ENCODE data around the gene CPVL. TPM values are rescaled to one million over a fixed set of nuclear protein-coding genes. Genes with fewer than 3 reads are reported as not detected.

The CPVL gene
- total and polyA plus RNA-seq, 2 of the 8 experiments (the other 6 are each of a cell fraction or from before 2014, with no cell fraction given): 40.0 to 55.0 TPM

DNA sequence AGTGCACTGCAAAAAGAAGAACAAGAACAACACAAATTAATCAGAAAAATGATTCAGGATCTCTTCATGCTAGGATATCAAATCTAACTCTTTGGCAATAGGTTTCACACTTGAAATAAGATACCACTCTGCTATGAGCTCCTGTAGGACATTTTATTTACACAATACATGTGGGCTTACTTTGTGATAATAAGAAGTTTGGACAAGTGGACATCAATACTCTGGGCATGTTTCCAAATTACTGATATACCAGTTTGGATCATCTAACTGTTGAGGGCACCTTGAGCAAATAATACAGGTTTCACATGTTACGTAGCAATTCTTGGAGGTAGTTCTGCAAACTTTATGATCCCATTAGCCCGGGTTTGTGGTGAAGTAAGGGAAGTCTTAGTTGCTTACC, 59.8 kb downstream of the CPVL start:
- Histone ChIP-seq H3K18ac (ENCODE audit: extremely low read depth, low read length) (no peak overlapping the region), H3K14ac (ENCODE audit: insufficient read length) (no peak overlapping the region), H3K23ac (ENCODE audit: insufficient read length) (no peak overlapping the region), H3K27me3 (replicated peaks in 1 of 4; ENCODE audit: control insufficient read depth in 3 of 4, extremely low read depth in 1 of 4, insufficient read depth in 3 of 4, low read length in 3 of 4) (no peaks in the 10 kb centered on the region), H4K5ac (ENCODE audit: insufficient read length, low read depth, low read length) (no peak overlapping the region), H3K4me2 (ENCODE audit: insufficient read depth in 1 of 2, low read depth in 2 of 2, low read length in 2 of 2) (no peak overlapping the region), H3K27ac (ENCODE audit: low read depth, low read length) (no peak overlapping the region), H3K36me3 (ENCODE audit: control insufficient read depth in 2 of 4, insufficient read depth in 4 of 4, low read length in 3 of 4) (0 out of 8 replicates have a peak, but pooled peaks cover 0 to 3% (median 0%) of the 10 kb centered on the region in 4 experiments), H2BK120ac (replicated peaks; ENCODE audit: low read depth, low read length) (no peak overlapping the region), H3K23me2 (ENCODE audit: low read depth, low read length) (no peaks in the 10 kb centered on the region), H2AFZ (ENCODE audit: low read length) (no peak overlapping the region), H4K20me1 (replicated peaks in 1 of 2; ENCODE audit: control insufficient read depth in 1 of 2, insufficient read depth in 2 of 2, low read length in 2 of 2) (no peaks in the 10 kb centered on the region), H2BK20ac (ENCODE audit: low read length) (no peak overlapping the region), H4K91ac (replicated peaks; ENCODE audit: insufficient read length, low read length) (no peak overlapping the region), H3K4me3 (ENCODE audit: extremely low read depth in 1 of 4, insufficient read depth in 2 of 4, low read depth in 3 of 4, low read length in 4 of 4) (no peak overlapping the region), H3K56ac (replicated peaks; ENCODE audit: insufficient read length, low read depth, low read length) (no peak overlapping the region), H3K4me1 (replicated peaks in 1 of 4; ENCODE audit: control insufficient read depth in 3 of 4, insufficient read depth in 4 of 4, low read length in 3 of 4) (no peaks in the 10 kb centered on the region; a peak in 1 of 7 replicates), H3K79me2 (ENCODE audit: control insufficient read depth in 1 of 2, insufficient read depth in 2 of 2, low read length in 2 of 2) (no peaks in the 10 kb centered on the region), H3K9ac (replicated peaks in 1 of 4; ENCODE audit: extremely low read depth in 1 of 4, low read depth in 3 of 4, low read length in 3 of 4) (no peak overlapping the region), H3K4ac (replicated peaks; ENCODE audit: insufficient read length, low read depth, low read length) (no peak overlapping the region), H2AK5ac (ENCODE audit: low read depth, low read length) (no peak overlapping the region), H4K8ac (ENCODE audit: extremely low read depth, insufficient read depth, low read length) (no peak overlapping the region), H3K79me1 (ENCODE audit: low read depth, low read length) (no peaks in the 10 kb centered on the region), H2BK5ac (ENCODE audit: low read depth, low read length) (no peak overlapping the region), H2BK15ac (ENCODE audit: low read length) (no peak overlapping the region), H3K9me3 (ENCODE audit: insufficient read depth in 2 of 2, low read depth in 1 of 2, low read length in 1 of 2) (no peaks in the 10 kb centered on the region), H2BK12ac (ENCODE audit: low read depth, low read length) (no peak overlapping the region)
- FAIRE-seq: no peak
- TF ChIP-seq EGR1 (IDR thresholded peaks at IDR 0.05; ENCODE audit: borderline replicate concordance, low read depth, low read length) (no peak), HDAC6 (IDR thresholded peaks at IDR 0.05; ENCODE audit: low read depth, low read length) (no peak), CHD1 (IDR thresholded peaks at IDR 0.05; ENCODE audit: low read depth, low read length) (no peak), CTBP2 (IDR thresholded peaks at IDR 0.05; ENCODE audit: borderline replicate concordance, insufficient read depth, insufficient read length, low read length) (no peak), KDM4A (IDR thresholded peaks at IDR 0.05; ENCODE audit: low read depth, low read length, severe bottlenecking) (no peak), TAF7 (optimal IDR thresholded peaks at IDR 0.05; ENCODE audit: borderline replicate concordance, low read depth, low read length) (no peak), TAF1 (IDR thresholded peaks at IDR 0.05; ENCODE audit: low read depth, low read length) (no peak), RNF2 (IDR thresholded peaks at IDR 0.05; ENCODE audit: borderline replicate concordance, low read depth, low read length, missing control alignments, poor library complexity, severe bottlenecking) (no peak), POLR2A (IDR thresholded peaks at IDR 0.05; ENCODE audit: control extremely low read depth in 1 of 2, low read depth in 2 of 2, low read length in 2 of 2) (no peak), HDAC2 (IDR thresholded peaks at IDR 0.05; ENCODE audit: borderline replicate concordance in 1 of 2, low read depth in 2 of 2, low read length in 2 of 2) (no peak), JUND (IDR thresholded peaks at IDR 0.05; ENCODE audit: low read length) (no peak), FOSL1 (IDR thresholded peaks at IDR 0.05; ENCODE audit: insufficient read depth, low read depth, low read length) (no peak)
- POLR2A ChIA-PET (ENCODE audit: partially characterized antibody): no interaction called here
- CTCF ChIA-PET (ENCODE audit: partially characterized antibody): interaction anchor here (1.1 to 28.4 kb wide), 3 partner anchors 13 to 160 kb away, joined by 4 to 692 read pairs (median 45); partner anchors contain the start of gene TRIL
- 98% methylated on average over 2 of the region's 2 CpGs; no CpG with 5 or more reads in 1 of the 2 experiments for WGBS, 2 experiments (ENCODE audit: extremely low coverage in 1 of 2, insufficient coverage in 1 of 2, insufficient read length in 1 of 2, insufficient replicate concordance in 2 of 2, low coverage in 1 of 2, low lambda C conversion rate in 2 of 2, missing lambda C conversion rate in 1 of 2)
- DNase-seq (ENCODE audit: low read depth in 1 of 2, low spot score in 2 of 2): no peak

All from H1 (cell line).